GM23338 (cell line): Measurements from ENCODE around the gene C1orf74. TPM values are rescaled to one million over a fixed set of nuclear protein-coding genes. Genes with fewer than 3 reads are reported as not detected.

Source experiments
- ATAC-seq: fragments of 200-7000 bp; cut with Tn5 transposase; 3 replicates; pipeline ENCODE4 v1.9.1; 2020
- DNase-seq: peaks from one replicate; pipeline ENCODE4 v3.0.0-alpha.2; 2015; ENCODE audit warnings: low spot score
- H2AFZ ChIP-seq: fragments of 200-600 bp; sonication (generic); 2 replicates; pipeline ENCODE4 v1.8.0; 2016; ENCODE audit warnings: antibody characterized with exemption, mild to moderate bottlenecking, moderate library complexity
- H3F3A ChIP-seq: fragments of 200-600 bp; sonication (generic); replicated peaks from 2 replicates; pipeline ENCODE4 v1.8.0; 2017; ENCODE audit warnings: antibody characterized with exemption, mixed run types, low read depth
- H3K27ac ChIP-seq: fragments of 200-600 bp; sonication (generic); 2 replicates; pipeline ENCODE4 v1.6.1; 2016; ENCODE audit warnings: low read depth
- H3K27me3 ChIP-seq: fragments of 200-600 bp; sonication (generic); 2 replicates; pipeline ENCODE4 v1.8.0; 2016; ENCODE audit warnings: mild to moderate bottlenecking, mixed run types, moderate library complexity; ENCODE audit not compliant: insufficient read depth
- H3K36me3 ChIP-seq: fragments of 200-600 bp; sonication (generic); 2 replicates; pipeline ENCODE4 v1.8.0; 2016; ENCODE audit warnings: mild to moderate bottlenecking; ENCODE audit not compliant: insufficient read depth
- H3K4me1 ChIP-seq: fragments of 200-600 bp; sonication (generic); 2 replicates; pipeline ENCODE4 v1.8.0; 2016; ENCODE audit warnings: mild to moderate bottlenecking, moderate library complexity; ENCODE audit not compliant: insufficient read depth
- H3K4me2 ChIP-seq: fragments of 200-600 bp; sonication (generic); 2 replicates; pipeline ENCODE4 v1.7.1; 2017; ENCODE audit warnings: mixed run types
- H3K4me3 ChIP-seq: fragments of 200-600 bp; sonication (generic); 2 replicates; pipeline ENCODE4 v1.6.1; 2016; ENCODE audit warnings: mixed run types
- H3K79me2 ChIP-seq: fragments of 200-600 bp; sonication (generic); replicated peaks from 2 replicates; pipeline ENCODE4 v1.8.0; 2017; ENCODE audit warnings: mild to moderate bottlenecking; ENCODE audit not compliant: insufficient read depth
- H3K9me2 ChIP-seq: fragments of 200-600 bp; sonication (generic); 2 replicates; pipeline ENCODE4 v1.8.0; 2017; ENCODE audit not compliant: insufficient read depth
- H4K20me1 ChIP-seq: fragments of 200-600 bp; sonication (generic); replicated peaks from 2 replicates; pipeline ENCODE4 v1.8.0; 2017; ENCODE audit warnings: mild to moderate bottlenecking; ENCODE audit not compliant: insufficient read depth
- H3K27ac Mint-ChIP-seq: 2 replicates; pipeline ENCODE4 v1.8.0; 2020; ENCODE audit warnings: inconsistent platforms, mild to moderate bottlenecking, moderate library complexity, mixed read lengths
- H3K27me3 Mint-ChIP-seq: 3 replicates; pipeline ENCODE4 v1.8.0; 2022; ENCODE audit warnings: low read depth, mild to moderate bottlenecking, moderate library complexity, mixed read lengths, inconsistent platforms; ENCODE audit not compliant: insufficient read depth, poor library complexity
- H3K36me3 Mint-ChIP-seq: 3 replicates; pipeline ENCODE4 v1.8.0; 2021; ENCODE audit warnings: low read depth, mild to moderate bottlenecking, inconsistent platforms, moderate library complexity, mixed read lengths
- H3K4me1 Mint-ChIP-seq: 3 replicates; pipeline ENCODE4 v1.8.0; 2020; ENCODE audit warnings: mild to moderate bottlenecking, inconsistent platforms, mixed read lengths
- H3K4me3 Mint-ChIP-seq: 3 replicates; pipeline ENCODE4 v1.8.0; 2021; ENCODE audit warnings: moderate library complexity, mild to moderate bottlenecking, inconsistent platforms, mixed read lengths
- H3K9me3 Mint-ChIP-seq: 3 replicates; pipeline ENCODE4 v1.8.0; 2020; ENCODE audit warnings: moderate library complexity, mild to moderate bottlenecking, inconsistent platforms, mixed read lengths
- CREB1 ChIP-seq: fragments of 250-450 bp; sonication (Bioruptor Pico); IDR thresholded peaks from 2 replicates; pipeline ENCODE4 v1.5.0; 2020; ENCODE audit warnings: low read depth, mild to moderate bottlenecking, moderate library complexity
- CTCF ChIP-seq, 2 experiments: fragments of 200-600 bp in 1 of 2; sonication (generic) in 1 of 2; conservative IDR thresholded peaks; 2 replicates each; pipeline versions ENCODE4 v1.5.1 to v1.6.1; 2016 to 2017; ENCODE audit warnings: antibody characterized with exemption in 2 of 2, low read depth in 2 of 2, mild to moderate bottlenecking in 2 of 2, moderate library complexity in 1 of 2
- EZH2 ChIP-seq: fragments of 200-600 bp; sonication (generic); IDR thresholded peaks from one replicate; pipeline ENCODE4 v1.8.0; 2017; ENCODE audit warnings: antibody characterized with exemption, mild to moderate bottlenecking, low read depth; ENCODE audit not compliant: unreplicated experiment
- EZH2phosphoT487 ChIP-seq: fragments of 200-600 bp; sonication (generic); IDR thresholded peaks from one replicate; pipeline ENCODE4 v1.8.1; 2018; ENCODE audit warnings: antibody characterized with exemption; ENCODE audit not compliant: unreplicated experiment
- NANOG ChIP-seq: IDR thresholded peaks from 2 replicates; pipeline ENCODE4 v1.6.1; 2016; ENCODE audit warnings: antibody characterized with exemption, borderline replicate concordance
- STAT1 ChIP-seq: IDR thresholded peaks from one replicate; pipeline ENCODE4 v1.6.1; 2016; ENCODE audit warnings: antibody characterized with exemption; ENCODE audit not compliant: unreplicated experiment
- ZNF114 ChIP-seq: fragments of 250-450 bp; sonication (Bioruptor Pico); IDR thresholded peaks from 2 replicates; pipeline ENCODE4 v1.5.0; 2020; ENCODE audit warnings: mild to moderate bottlenecking, moderate library complexity
- ZNF331 ChIP-seq: fragments of 250-450 bp; sonication (Bioruptor Pico); IDR thresholded peaks from 2 replicates; pipeline ENCODE4 v1.5.0; 2020; ENCODE audit warnings: low read depth, mild to moderate bottlenecking, moderate library complexity
- polyA plus RNA-seq: library from polyadenylated mRNA; unstranded; fragments of >200 nt; fragmentation: Nextera tagmentation; extraction: Ambion mirVana; gene quantifications from 2 replicates; pipeline ENCODE4 v1.2.1, GENCODE V29; 2016
- total RNA-seq: library from RNA; depleted of rRNA; stranded (reverse); fragments of >200 nt; shearing (Covaris generic); gene quantifications from 2 replicates; pipeline ENCODE4 v1.2.3, GENCODE V29; 2014

Gene C1orf74
- total and polyA plus RNA-seq, 2 experiments from 2014 or later: 2.8 to 3.9 TPM

- no peaks in the 10 kb centered on the region for H3K79me2 ChIP-seq
- no peaks in the 10 kb centered on the region for H3K27me3 Mint-ChIP-seq
- H2AFZ ChIP-seq: no peak overlapping the region
- ATAC-seq (no peak), DNase-seq (no peak)
- H3K27ac ChIP-seq: no peak overlapping the region
- no peaks in the 10 kb centered on the region for H3K9me3 Mint-ChIP-seq
- H3K4me3 ChIP-seq: no peak overlapping the region
- peaks cover 20% of the 10 kb centered on the region for H3K36me3 Mint-ChIP-seq
- peaks cover 7% of the 10 kb centered on the region for H3K36me3 ChIP-seq
- no peaks in the 10 kb centered on the region for H3K4me1 ChIP-seq
- no peaks in the 10 kb centered on the region for H3F3A ChIP-seq
- H3K9me2 ChIP-seq: no peaks in the 10 kb centered on the region
- no peak overlapping the region for H3K4me2 ChIP-seq
- no peak overlapping the region for H3K27ac Mint-ChIP-seq
- no peaks in the 10 kb centered on the region; the same call in 1 of the 2 replicates for H4K20me1 ChIP-seq
- H3K4me3 Mint-ChIP-seq: no peak overlapping the region
- H3K4me1 Mint-ChIP-seq: no peaks in the 10 kb centered on the region
- no peaks in the 10 kb centered on the region for H3K27me3 ChIP-seq
- no peak for TF ChIP-seq CREB1 (CRISPR knock-in tag)
- no peak for TF ChIP-seq EZH2phosphoT487
- no peak for TF ChIP-seq CTCF (conservative IDR thresholded peaks at IDR 0.05; ENCODE audit: low read depth in 2 of 2)
- TF ChIP-seq STAT1: no peak
Measured at GRCh38 chr1:209791920-209792319, 7.6 kb upstream of the C1orf74 start.

DNA sequence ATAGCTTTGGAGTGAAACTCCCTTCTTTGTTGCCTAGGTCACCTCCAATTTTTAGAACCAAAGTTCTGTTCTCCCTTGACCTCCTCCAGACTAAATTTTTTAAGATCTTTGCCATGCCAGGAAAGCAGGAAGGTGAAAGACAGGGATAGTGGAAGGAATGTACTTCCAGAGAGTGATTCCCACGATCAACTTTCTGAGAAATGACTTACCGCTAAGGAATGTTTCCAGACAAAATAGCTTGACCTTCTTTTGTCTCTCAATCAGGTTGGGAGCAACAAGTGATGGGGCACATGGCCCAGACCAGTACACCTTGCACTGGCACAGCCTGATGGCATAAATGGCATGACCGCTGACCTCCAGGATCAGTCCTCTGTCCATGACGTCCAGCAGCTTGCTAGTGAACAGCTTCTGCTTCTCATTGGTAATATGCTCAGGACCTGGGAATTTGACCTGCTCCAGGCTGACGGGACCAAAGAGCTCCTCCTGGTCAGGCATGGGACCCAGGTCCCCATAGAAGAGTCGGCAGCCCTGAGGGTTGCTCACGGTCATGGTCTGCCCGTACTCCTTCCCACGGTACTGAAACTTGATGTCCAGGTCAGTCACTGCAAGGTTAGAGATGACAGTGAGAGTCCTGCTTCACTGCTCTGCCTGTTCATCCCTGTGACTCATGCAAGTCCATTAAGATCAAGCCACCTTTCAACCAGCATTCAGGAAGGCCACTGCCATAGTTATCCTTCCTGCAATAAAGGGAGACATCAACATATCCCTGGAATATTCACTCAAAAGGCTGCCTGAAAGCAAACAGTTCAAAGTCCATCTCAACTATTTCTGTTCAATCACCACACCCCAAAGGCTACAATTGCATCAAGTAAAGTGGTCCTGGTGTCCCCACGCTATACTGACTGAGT lies 6.2 kb upstream of the C1orf74 start:
- Histone ChIP-seq H3K36me3 (peaks cover 7% of the 10 kb centered on the region), H2AFZ (no peak overlapping the region), H3K79me2 (no peaks in the 10 kb centered on the region), H3K9me2 (no peaks in the 10 kb centered on the region), H3F3A (no peaks in the 10 kb centered on the region), H3K4me3 (no peak overlapping the region), H3K4me1 (no peaks in the 10 kb centered on the region), H3K4me2 (no peak overlapping the region), H3K27ac (no peak overlapping the region), H3K27me3 (no peaks in the 10 kb centered on the region), H4K20me1 (no peaks in the 10 kb centered on the region; the same call in 1 of the 2 replicates)
- Mint-ChIP-seq H3K27ac (no peak overlapping the region), H3K27me3 (no peaks in the 10 kb centered on the region), H3K9me3 (no peaks in the 10 kb centered on the region), H3K4me3 (no peak overlapping the region), H3K4me1 (no peaks in the 10 kb centered on the region), H3K36me3 (peaks cover 20% of the 10 kb centered on the region)
- DNase-seq: no peak
- no peak for ATAC-seq
- TF ChIP-seq ZNF331 (CRISPR knock-in tag) (no peak), ZNF114 (no peak), STAT1 (no peak), EZH2 (no peak), NANOG (no peak), EZH2phosphoT487 (no peak)
